GM19395 (cell line): ENCODE measurements around the gene KSR2.
"Not testable (repeated sequence)": the region's sequence is repeated elsewhere in the genome, so short reads cannot be mapped to it uniquely, and the experiment has no call there.

Experiments used
- ATAC-seq: cut with Tn5 transposase; IDR thresholded peaks from one replicate; pipeline ENCODE4 v1.9.1; 2021; ENCODE audit warnings: mild to moderate bottlenecking, moderate library complexity; ENCODE audit not compliant: unreplicated experiment

The KSR2 gene

GRCh38 chr12:117829108-117829507 lies 139.7 kb downstream of the KSR2 start:
- no peak for ATAC-seq

DNA sequence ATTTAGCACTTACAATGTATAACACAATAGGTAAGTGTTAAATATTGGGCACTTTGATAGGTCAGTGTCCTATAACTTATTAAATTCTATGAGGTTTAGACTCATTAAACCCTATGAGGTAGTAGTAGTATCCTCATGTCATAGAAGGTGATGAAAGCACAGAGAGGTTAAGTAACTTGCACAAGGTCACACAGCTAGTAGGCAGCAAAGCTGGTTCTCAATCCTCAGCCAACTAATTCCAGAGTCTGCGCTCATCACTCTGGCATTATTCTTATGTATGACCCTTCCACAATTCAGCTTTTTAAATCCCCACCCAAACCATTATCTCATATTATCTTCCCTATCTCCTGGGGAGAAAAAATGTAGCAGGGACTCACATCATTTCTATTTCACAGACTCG lies 141.1 kb downstream of the KSR2 start:
- ATAC-seq, result no peak

- ATAC-seq, result no peak
These were observed 143.0 kb downstream of the KSR2 start for GRCh38 chr12:117825827-117826226.

GRCh38 chr12:117821480-117822175 lies 147.2 kb downstream of the KSR2 start:
- no peak for ATAC-seq

DNA sequence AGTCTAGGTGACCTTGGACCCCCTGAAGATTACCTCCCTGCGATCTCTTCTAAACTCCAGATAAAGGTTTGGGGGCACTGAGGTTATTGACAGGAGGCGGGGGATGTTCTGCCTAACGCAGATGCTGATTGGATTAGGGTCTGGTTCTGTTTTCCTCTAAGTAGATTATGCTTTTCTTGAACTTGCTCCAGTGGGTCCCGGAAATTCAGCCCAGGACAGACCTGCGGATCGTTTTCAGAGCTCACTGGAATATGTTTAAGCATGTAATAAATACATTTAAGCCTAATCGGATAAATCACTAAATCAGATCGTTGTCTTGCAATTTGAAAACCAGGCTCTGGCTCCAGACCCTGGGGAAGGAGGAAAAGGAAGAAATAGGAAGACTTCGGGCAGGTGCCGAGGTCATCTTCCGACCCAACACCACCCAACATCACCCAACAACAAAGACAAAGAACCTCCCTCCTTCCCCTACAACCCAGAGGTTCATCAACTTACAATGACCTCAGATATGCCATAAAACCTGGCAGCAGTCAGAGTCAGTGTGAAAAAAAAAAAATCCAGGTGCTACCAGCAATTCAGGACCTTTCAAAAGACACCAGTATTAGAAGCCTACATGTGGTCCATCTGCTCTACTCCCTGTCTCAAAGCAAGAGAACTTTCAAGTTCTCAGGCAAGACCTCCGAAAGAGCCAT lies 148.4 kb downstream of the KSR2 start:
- no peak for ATAC-seq

DNA sequence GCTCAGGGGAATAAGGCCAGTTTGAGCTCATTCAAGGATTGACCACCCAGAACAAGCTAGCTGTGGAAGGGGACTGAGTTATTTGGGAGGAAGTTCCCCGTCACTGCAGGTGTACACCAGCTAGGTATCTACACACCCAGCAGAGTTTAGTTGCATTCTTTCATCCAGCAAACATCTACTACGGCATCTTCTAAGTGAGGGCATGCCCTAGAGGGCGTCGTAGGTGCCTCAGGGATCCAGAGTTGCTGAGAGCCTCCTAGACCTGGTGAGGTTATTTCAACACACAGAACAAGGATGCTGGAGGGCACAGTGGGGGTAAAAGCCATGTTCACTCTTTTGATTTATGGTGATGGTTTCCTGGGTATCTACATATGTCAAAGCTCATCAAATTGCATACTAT lies 149.6 kb downstream of the KSR2 start:
- ATAC-seq, result no peak

DNA sequence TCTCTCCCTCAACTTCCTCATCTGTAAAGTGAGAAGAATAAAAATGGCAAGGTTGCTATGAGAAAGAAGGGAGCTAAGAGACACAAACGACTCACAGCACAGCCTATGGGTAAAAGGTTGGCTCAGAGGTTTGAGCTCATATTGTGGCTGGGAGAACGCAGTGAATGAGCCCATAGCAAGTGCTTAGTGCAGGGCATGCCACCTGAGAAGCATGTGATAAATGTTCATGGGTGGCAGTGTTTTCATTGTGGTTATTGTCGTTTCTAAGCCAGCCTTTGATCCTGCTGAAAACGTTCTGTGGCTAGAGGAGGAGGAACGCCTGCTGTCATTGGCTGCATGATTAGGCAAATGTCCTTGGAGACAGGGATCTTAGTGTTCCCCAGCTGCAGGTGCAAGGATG lies 150.4 kb downstream of the KSR2 start:
- ATAC-seq, result no peak

DNA sequence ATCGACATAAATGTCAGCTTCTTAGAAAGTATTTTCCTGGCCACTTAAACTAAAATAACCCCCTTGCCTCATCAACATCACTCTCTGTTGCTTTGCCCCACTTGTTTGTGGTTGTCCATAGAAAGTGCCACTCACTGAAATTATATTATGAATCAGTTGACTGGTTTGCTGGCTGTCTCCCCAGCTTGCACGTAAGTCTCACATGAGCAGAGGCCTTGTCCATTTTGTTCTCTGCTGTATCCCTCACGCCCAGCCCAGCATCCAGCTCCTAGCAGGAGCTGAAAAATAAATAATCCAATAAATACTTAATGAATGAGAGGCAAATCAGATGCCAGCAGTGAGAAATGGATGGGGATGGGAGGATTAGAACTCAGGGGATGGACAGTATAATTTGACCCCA lies 159.3 kb downstream of the KSR2 start:
- ATAC-seq, result no peak

GRCh38 chr12:117807946-117808345 lies 160.8 kb downstream of the KSR2 start:
- ATAC-seq, result no peak

DNA sequence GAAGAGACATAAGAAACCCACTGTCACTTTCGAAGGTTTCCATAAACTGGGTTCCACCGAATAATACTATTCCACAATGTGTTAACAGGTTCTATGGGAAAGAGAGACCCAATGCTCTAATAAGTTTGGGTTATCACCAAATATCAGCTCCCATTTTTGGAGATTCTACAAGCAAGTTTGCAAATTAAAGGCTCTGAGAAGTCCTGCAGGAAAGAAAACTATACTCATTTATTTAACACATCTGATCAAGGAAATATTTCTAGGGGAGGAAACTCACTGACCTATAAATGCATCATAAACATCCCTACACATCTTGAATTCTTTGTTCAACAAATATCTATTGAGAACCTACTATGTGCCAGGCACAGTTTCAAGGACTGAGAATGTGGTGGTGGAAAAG lies 161.4 kb downstream of the KSR2 start:
- ATAC-seq, result no peak

DNA sequence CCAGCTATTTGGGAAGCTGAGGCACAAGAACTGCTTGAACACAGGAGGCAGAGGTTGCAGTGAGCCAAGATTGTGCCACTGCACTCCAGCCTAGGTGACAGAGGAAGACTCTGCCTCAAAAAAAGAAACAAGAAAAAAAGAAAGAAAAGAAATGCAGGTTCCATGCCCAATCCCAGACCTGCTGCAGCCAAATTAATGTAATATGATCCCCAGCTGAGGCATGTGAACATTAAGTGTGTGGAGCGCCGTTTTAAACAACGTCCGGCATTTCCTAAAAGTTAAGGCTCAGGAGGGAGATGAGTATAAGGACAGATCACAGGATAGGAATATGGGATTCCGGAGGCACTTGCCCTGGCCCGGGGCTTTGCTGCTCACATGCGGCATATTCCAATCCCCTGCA lies 162.9 kb downstream of the KSR2 start:
- ATAC-seq, result no peak

GRCh38 chr12:117803001-117803400 lies 165.8 kb downstream of the KSR2 start:
- no peak for ATAC-seq

DNA sequence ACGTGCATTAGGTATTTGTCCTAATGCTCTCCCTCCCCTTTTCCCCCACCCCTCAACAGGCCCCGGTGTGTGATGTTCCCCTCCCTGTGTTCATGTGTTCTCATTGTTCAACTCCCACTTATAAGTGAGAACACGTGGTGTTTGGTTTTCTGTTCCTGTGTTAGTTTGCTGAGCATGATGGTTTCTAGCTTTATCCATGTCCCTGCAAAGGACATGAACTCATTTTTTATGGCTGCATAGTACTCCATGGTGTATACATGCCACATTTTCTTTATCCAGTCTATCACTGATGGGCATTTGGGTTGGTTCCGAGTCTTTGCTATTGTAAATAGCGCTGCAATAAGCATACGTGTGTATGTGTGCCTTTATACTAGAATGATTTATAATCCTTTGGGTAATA lies 168.1 kb downstream of the KSR2 start:
- not testable (repeated sequence) for ATAC-seq

- ATAC-seq, result no peak
These were observed 171.6 kb downstream of the KSR2 start for GRCh38 chr12:117797202-117797601.

GRCh38 chr12:117792877-117793424 lies 175.8 kb downstream of the KSR2 start:
- no peak for ATAC-seq

GRCh38 chr12:117792471-117792870 lies 176.3 kb downstream of the KSR2 start:
- ATAC-seq, result no peak

- ATAC-seq, result no peak
These were observed 177.8 kb downstream of the KSR2 start for GRCh38 chr12:117790948-117791347.

GRCh38 chr12:117790198-117790597 lies 178.6 kb downstream of the KSR2 start:
- no peak for ATAC-seq

- ATAC-seq, result no peak
These were observed 179.4 kb downstream of the KSR2 start for GRCh38 chr12:117789195-117789912.

DNA sequence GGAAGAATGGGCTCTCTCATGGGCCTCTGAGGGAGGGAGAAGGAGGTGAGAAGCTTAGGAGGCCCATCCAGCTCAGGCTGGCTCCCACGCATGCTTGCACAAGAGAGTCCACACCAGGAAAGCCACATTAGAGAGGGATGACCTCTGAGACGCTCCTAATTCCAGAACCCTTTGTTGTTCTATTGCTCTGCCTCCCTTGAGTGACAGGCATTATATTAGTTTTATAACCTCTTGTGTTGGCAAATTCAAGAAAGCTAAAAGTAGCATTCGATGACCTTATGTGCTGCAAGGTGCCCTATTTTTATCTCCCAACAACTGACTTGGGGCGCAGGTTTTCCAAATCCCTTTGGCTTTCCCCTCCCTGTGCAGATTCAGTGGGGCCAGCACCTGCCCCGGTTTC lies 190.1 kb downstream of the KSR2 start:
- no peak for ATAC-seq

DNA sequence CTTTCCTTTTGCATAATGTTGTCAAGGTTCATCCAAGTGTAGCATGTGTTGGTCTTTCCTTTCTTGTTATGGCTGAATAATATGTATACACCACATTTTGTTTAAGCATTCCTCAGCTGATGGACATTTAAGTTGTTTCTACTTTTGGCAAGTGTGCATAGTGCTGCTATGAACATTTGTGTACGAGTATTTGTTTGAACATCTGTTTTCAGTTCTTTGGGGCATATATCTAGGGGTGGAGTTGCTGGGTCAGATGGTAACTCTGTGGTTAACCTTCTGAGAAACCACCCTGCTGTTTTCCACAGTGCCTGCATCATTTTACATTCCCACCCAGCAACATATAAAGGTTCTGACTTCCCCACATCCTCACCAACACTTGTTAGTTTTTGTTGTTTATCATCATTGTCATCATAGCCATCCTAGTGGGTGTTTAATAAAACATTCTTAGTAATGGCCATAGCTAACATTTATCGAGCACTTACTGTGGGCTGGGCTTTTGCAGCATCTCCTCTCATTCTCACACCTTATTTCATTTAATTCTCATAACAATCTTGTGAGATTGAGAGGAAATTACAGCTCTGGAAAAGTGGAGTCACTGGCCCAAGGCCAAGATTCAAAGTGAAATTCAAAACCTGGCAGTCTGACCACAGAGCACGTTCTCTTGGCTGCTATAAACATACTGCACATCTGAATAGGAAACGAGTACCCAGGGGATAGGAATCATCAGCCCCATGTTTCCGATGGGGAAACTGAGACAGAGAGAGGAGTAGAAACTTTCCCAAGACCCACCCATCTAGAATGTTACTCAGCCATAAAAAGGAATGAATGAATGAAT lies 193.6 kb downstream of the KSR2 start:
- no peak for ATAC-seq
